Measurements from ENCODE around the gene ZER1.
A peak's percentile ranks its signal among the peaks of the same experiment; 100 is the strongest.
"Not testable (repeated sequence)": the region's sequence is repeated elsewhere in the genome, so short reads cannot be mapped to it uniquely, and the experiment has no call there.

ZER1 gene

DNA sequence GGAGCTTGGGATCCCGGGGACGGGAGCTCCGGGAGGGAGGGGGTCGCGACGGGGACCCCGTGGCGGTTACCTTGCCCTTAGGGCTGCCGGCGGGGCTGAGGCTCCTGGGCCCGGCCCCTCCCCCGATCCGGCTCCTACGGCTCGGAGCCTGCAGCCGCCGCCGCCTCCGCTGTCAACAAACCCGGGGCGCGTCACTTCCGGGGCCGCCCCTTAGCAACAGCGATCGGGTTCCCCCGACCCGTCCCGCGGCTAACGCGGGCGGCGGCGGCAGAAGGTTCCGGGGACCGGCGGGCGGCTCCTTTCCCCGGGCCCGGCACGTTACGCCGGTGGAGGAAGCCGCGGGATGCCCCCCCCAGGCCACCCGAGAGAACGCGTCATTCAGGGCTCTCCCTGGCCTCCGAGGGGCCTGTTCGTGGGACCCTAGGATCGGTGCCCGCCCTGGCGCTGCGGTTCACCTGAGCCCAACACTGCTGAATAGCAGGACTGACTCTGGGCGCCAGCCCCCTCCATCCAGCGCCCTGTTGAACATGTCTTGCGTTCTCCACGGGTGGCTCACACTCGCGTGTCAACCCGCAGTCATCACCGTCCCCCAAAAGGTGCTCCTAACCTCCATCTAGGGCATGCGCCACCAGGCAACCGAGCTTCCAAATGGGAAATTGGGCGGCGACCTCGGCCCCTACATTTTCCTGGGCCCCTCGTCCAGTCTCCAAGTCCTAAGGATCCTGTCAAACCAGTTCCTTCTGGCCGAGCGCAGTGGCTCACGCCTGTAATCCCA, at the start of gene ZER1:
Gene ZER1 (minus strand): TSS at position 183 of the 775 bp plus-strand sequence. CDS start 16,362 bp downstream, outside the sequence.
- peak; percentile 80 to 92 (median 87) for DNase-seq (ENCODE audit: low read depth in 3 of 3, low spot score in 1 of 3)

GRCh38 chr9:128820665-128821583, 49.2 kb upstream of the ZER1 start:
- no peak for DNase-seq (ENCODE audit: low read depth in 3 of 3, low spot score in 1 of 3)

DNA sequence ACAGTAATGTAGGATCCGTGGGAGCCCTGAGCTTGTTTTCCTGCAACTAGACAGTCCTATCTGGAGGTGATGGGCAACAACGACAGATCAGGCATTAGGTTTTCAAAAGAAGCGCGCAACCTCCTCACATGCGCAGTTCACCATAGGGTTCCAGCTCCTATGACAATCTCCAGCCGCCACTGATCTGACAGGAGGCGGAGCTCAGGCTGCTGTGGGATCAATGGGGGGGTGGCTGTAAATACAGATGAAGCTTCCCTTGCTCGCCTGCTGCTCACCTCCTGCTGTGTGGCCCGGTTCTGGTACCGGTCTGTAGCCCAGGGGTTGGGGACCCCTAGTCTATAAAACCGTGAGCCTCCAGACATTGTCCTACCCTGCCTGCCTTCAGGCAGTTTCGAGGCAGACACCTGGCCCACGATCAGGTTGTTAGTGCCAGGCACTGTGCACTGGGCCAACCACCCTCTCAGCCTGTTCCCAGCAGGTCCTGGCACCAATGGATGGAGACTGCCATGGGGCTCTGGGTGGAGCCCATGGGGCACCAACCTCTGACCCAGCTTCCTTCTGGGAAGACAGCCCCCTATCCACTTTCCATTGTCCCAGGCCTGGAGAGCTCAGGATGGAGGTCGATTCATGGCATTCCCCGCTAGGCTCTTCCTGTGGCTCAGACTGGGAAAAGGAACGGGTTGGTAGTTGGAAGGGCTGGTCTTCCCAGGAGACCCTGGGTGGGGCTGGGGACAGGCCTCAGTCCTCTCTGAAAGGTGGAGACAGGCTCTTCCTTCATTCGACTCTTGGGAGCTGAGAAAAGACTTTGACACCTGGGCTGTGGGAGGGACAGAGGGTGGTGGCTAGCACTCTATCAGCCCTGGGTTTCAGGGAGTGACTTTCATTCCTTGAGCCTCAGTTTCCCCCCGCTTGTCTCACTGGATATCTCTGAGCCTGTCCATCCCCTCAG, 48.3 kb upstream of the ZER1 start:
- no peak for DNase-seq (ENCODE audit: low read depth in 3 of 3, low spot score in 1 of 3)

- no peak for DNase-seq (ENCODE audit: low read depth in 3 of 3, low spot score in 1 of 3)
Measured at GRCh38 chr9:128818839-128819715, 47.4 kb upstream of the ZER1 start.

DNA sequence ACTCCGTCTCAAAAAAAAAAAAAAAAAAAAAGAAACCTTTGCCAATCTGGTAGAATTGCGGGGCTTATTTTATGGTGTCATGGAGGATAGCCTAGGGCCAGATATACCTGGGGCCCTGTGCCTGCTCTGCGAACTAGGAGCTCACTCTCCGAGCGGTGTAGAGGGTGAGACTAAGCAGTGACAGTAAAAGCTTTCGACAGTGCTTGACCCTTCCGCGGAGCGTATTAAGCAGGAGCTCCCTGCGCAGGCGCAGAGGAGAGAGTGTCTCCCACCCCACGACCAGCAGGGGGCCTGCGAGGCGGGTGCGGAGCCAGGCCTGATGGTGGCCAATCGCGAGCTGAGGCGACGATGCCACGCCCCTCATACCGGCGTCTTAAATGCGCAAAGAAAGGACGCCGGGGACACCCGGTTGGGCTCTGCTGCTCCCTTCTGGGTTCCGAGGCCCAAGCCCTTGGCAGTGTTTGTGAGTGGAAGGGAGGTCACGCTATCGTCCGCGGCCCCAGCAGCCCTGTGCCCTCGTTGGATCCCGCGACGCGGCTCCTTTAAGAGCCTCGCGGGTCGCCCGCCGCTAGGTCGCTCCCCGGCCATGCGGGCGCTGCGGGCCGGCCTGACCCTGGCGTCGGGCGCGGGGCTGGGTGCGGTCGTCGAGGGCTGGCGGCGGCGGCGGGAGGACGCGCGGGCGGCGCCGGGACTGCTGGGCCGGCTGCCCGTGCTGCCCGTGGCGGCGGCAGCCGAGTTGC, 46.5 kb upstream of the ZER1 start, which contains the start of gene ENDOG:
Gene ENDOG (plus strand): TSS at position 402 of the 740 bp plus-strand sequence. CDS start 185 bp downstream, at position 587.
- peak; percentile 90 to 96 (median 94) for DNase-seq (ENCODE audit: low read depth in 3 of 3, low spot score in 1 of 3)

DNA sequence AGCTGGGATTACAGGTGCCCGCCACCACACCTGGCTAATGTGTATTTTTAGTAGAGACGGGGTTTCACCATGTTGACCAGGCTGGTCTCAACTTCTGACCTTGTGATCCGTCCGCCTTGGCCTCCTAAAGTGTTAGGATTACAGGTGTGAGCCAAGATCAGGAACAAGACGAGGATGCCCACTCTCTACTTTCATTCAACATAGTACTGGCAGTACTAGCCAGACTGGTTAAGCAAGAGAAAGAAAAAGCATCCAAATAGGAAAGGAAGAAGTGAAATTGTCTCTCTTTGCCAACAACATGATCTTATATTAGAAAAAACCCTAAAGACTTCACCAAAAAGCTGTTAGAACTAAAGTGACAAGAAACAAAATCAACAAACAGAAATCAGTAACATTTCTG, 39.1 kb upstream of the ZER1 start:
- DNase-seq (ENCODE audit: low read depth in 3 of 3, low spot score in 1 of 3) = no peak

DNA sequence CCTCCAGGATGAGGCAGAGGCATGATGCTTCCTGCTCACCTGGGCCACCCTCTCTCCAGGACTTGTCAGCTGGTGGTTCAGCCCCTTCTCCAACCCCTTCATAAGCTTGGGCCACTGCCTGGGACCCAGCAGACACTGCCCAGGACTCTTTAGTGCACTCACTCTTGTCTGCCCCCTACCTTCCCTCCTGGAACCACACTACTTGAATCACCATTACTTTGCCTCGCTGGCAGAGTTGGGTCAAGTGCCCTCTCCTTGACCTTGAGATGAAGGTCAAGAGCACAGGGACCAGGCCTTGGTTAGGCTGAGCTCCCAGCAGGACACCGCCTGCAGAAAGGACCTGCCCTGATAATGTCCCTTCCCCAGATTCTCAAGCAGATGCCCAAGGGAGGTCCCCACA, 38.1 kb upstream of the ZER1 start:
- no peak for DNase-seq (ENCODE audit: low read depth in 3 of 3, low spot score in 1 of 3)

GRCh38 chr9:128809036-128809599, 37.4 kb upstream of the ZER1 start:
- DNase-seq (ENCODE audit: low read depth in 3 of 3, low spot score in 1 of 3) = no peak

DNA sequence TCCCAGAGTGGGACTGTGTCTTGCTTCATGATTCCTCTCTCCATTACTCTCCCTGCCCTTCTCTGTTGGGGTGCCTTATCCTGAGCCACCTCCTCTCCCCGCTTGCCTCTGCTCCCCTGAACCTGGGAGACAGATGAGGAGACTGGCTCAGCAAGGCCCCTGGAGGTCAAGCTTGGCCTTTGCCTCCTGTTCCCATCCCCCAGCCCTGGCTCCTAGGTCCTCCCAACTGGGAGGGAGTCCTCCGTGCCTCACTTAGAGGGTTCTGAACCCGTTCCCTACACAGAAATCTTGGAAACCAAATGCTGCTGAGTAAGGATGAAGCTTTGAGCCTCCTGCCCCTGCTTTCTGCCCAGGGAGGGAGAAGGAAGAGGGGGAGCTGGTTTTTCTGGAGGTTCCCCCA, 36.8 kb upstream of the ZER1 start:
- no peak for DNase-seq (ENCODE audit: low read depth in 3 of 3, low spot score in 1 of 3)

DNA sequence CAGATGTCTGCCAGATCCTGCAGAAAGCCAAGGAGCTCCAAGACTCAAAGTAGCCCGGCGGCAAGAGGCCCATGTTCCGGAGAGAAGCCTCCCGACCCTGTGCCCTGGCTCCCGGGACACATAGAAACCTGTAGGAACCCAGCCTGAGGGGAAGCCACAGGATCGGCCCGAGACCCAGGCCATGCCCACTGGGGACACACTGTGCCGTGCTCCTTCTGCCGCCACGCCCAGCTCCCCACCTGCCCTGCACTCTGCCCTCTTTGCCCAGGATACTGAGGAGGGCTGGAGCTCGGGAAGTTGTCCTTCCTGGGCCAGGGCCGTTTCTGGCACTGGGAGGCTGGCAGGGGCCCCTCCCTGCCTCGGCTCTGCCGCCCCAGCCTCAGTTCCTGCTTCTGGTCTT, 36.1 kb upstream of the ZER1 start:
- DNase-seq (ENCODE audit: low read depth in 3 of 3, low spot score in 1 of 3) = no peak

DNA sequence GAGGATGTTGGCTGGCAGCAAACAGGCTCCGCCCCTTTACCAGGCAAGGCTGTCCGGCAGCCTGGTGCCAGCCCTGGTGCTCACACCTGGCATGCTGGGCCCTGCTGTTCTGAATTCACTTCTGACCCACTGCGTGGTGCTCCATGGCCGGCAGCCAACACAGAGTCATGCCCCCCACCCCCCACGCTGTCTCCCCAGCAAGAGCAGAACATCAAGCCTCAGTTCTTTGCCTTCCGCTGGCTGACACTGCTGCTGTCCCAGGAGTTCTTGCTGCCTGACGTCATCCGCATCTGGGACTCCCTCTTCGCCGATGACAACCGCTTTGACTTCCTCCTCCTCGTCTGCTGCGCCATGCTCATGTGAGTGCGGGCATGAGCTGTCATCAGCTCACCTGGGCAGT, 33.9 kb upstream of the ZER1 start:
- DNase-seq (ENCODE audit: low read depth in 3 of 3, low spot score in 1 of 3) = no peak

GRCh38 chr9:128802482-128802881, 30.8 kb upstream of the ZER1 start:
- no peak for DNase-seq (ENCODE audit: low read depth in 3 of 3, low spot score in 1 of 3)

DNA sequence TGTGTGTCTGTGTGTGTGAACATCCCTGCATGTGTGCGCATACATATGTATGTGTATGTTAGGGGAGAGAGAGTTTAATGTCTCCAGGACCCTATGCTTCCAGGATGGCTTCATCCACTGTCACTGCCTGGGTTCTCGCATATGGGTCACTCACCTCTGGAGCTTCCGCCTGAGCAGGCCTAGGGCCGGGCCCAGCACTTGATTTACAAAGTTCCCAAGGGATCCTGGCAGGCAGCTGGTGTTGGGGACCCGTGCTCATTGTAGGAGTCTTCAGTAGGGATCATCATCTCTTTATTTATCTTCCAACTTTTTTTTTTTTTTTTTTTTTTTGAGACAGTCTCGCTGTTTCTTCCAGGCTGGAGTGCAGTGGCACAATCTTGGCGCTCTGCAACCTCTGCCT, 28.3 kb upstream of the ZER1 start:
- no peak for DNase-seq (ENCODE audit: low read depth in 3 of 3, low spot score in 1 of 3)

- DNase-seq (ENCODE audit: low read depth in 3 of 3, low spot score in 1 of 3) = no peak
Measured at GRCh38 chr9:128798896-128799295, 27.2 kb upstream of the ZER1 start.

DNA sequence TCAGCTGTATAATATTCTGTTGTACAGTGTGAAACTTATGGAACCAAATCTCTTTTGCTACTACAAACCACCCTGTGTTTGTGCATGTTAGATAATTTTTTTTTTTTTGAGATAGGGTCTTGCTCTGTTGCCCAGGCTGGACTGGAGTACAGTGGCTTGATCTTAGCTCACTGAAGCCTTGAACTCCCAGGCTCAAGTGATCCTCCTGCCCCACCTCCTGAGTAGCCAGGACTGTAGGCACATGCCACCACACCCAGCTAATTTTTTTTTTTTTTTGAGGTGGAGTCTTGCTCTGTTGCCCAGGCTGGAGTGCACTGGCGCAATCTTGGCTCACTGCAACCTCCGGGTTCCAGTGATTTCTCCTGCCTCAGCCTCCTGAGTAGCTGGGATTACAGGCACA, 23.2 kb upstream of the ZER1 start:
- not testable (repeated sequence) for DNase-seq (ENCODE audit: low read depth in 3 of 3, low spot score in 1 of 3)

GRCh38 chr9:128792978-128793686, 21.4 kb upstream of the ZER1 start:
- DNase-seq (ENCODE audit: low read depth in 3 of 3, low spot score in 1 of 3) = no peak

DNA sequence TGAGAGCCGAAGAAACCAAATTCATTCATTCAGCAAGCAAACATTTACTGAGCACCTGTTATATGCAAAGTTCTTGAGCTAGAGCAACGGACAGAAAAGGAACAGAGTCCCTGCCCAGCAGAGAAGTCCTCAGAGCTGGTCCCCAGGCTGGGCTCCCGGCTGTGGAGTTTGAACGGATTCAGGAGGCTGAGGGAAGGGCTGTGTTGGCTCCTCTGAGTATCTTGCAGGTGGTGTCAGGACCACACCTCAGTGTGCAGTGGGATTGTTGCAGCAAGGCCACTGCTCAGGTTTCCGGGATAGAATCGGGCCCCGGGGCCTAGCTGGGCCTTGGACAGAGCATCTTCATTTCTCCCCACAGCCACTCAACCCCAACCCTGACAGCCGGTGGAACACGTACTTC, 20.4 kb upstream of the ZER1 start:
- DNase-seq (ENCODE audit: low read depth in 3 of 3, low spot score in 1 of 3) = no peak

DNA sequence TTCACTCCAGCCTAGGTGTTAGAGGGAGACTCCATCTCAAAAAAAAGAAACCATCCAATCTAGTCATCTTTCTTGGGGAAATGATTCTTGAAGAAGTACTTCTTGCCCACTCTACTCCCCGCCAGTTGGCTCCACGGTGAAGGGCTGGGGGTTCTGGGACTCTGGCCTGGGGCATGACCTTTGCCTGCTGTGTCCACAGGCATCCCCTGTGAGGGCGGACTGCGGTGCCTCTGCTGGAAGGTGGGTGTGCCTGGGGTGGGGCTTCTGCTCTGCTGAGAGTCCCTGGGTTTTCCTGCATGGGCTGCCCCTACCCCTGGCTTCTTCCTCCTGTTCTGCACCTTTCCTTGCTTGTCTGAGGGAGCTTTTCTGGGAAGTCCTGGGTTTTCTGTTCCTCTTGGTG, 18.8 kb upstream of the ZER1 start:
- no peak for DNase-seq (ENCODE audit: low read depth in 3 of 3, low spot score in 1 of 3)

Data from stimulated activated CD4-positive, alpha-beta T cell treated with anti-CD3 and anti-CD28 coated beads, TNF-alpha, amount 100 ng/mL, for 1 hour (primary cell).